PC-9 (cell line): ENCODE data around the gene NRG2. TPM values are rescaled to one million over a fixed set of nuclear protein-coding genes. Genes with fewer than 3 reads are reported as not detected.

Experiments
- BruUV-seq: library from RNA; stranded (reverse); fragments of 400-500 nt; replicated peaks from 2 replicates; lab custom pipeline; 2021; lab: Mats Ljungman, UMichigan
- CTCF ChIA-PET: fragments of 300-600 bp; sonication (Branson Sonifier 250); formaldehyde crosslinking; loops from one replicate; lab custom pipeline; 2022; ENCODE audit warnings: antibody characterized with exemption; lab: Charles Lee
- POLR2A ChIA-PET: fragments of 300-600 bp; sonication (Branson Sonifier 250); formaldehyde crosslinking; loops from one replicate; lab custom pipeline; 2022; ENCODE audit warnings: antibody characterized with exemption; ENCODE audit not compliant: unreplicated experiment; lab: Charles Lee
- DNase-seq, 2 experiments: peaks; one replicate each; pipeline versions ENCODE4 v3.0.0 to v3.0.0-alpha.2; 2015 to 2022; ENCODE audit warnings: mixed read lengths in 1 of 2
- H2AFZ ChIP-seq: fragments of 200-600 bp; sonication (generic); 2 replicates; pipeline ENCODE4 v1.8.1; 2017; ENCODE audit warnings: antibody characterized with exemption
- H3F3A ChIP-seq: fragments of 200-600 bp; sonication (generic); 2 replicates; pipeline ENCODE4 v1.8.1; 2017; ENCODE audit warnings: antibody characterized with exemption, mild to moderate bottlenecking, low read depth; ENCODE audit not compliant: insufficient read depth
- H3K27ac ChIP-seq: fragments of 200-600 bp; sonication (generic); 2 replicates; pipeline ENCODE4 v1.6.1; 2016; ENCODE audit warnings: mixed run types
- H3K27me3 ChIP-seq: fragments of 200-600 bp; sonication (generic); 2 replicates; pipeline ENCODE4 v1.6.1; 2016; ENCODE audit warnings: low read depth, mixed run types; ENCODE audit not compliant: insufficient read depth
- H3K36me3 ChIP-seq: fragments of 200-600 bp; sonication (generic); 2 replicates; pipeline ENCODE4 v1.6.1; 2016; ENCODE audit warnings: low read depth, mixed run types
- H3K4me1 ChIP-seq: fragments of 200-600 bp; sonication (generic); replicated peaks from 2 replicates; pipeline ENCODE4 v1.6.1; 2016; ENCODE audit warnings: mixed run types; ENCODE audit not compliant: insufficient read depth
- H3K4me2 ChIP-seq: fragments of 200-600 bp; sonication (generic); 2 replicates; pipeline ENCODE4 v1.6.1; 2017; ENCODE audit warnings: mixed run types
- H3K4me3 ChIP-seq: fragments of 200-600 bp; sonication (generic); 2 replicates; pipeline ENCODE4 v1.6.1; 2016; ENCODE audit warnings: mixed run types
- H3K79me2 ChIP-seq: fragments of 200-600 bp; sonication (generic); 2 replicates; pipeline ENCODE4 v1.6.1; 2017; ENCODE audit warnings: low read depth, mixed run types
- H3K9me2 ChIP-seq: fragments of 200-600 bp; sonication (generic); 2 replicates; pipeline ENCODE4 v1.8.1; 2017; ENCODE audit warnings: mild to moderate bottlenecking; ENCODE audit not compliant: insufficient read depth
- H3K9me3 ChIP-seq: fragments of 200-600 bp; sonication (generic); 2 replicates; pipeline ENCODE4 v1.8.1; 2016; ENCODE audit warnings: low read depth; ENCODE audit not compliant: insufficient read depth
- H4K20me1 ChIP-seq: fragments of 200-600 bp; sonication (generic); 2 replicates; pipeline ENCODE4 v1.8.1; 2017; ENCODE audit not compliant: insufficient read depth
- CTCF ChIP-seq: fragments of 200-600 bp; sonication (generic); conservative IDR thresholded peaks from 2 replicates; pipeline ENCODE4 v1.6.1; 2017; ENCODE audit warnings: mixed run types, antibody characterized with exemption, mild to moderate bottlenecking, moderate library complexity
- EZH2 ChIP-seq: fragments of 200-600 bp; sonication (generic); IDR thresholded peaks from 2 replicates; pipeline ENCODE4 v1.8.0; 2017; ENCODE audit warnings: antibody characterized with exemption, low read depth
- intact Hi-C: fragments of 100-400 bp; cut with micrococcal nuclease; formaldehyde crosslinking; loops from one replicate; pipeline ENCODE4 v1.10.0; 2022; ENCODE audit not compliant: unreplicated experiment
- total RNA-seq: library from RNA; stranded (reverse); gene quantifications from 2 replicates; pipeline ENCODE4 v1.2.3, GENCODE V29; 2021

Gene NRG2
- total RNA-seq, 1 experiment from 2014 or later: not detected

- peaks cover 28% of the 10 kb centered on the region for H3K4me1 ChIP-seq
- H3K36me3 ChIP-seq: no peaks in the 10 kb centered on the region
- CTCF ChIA-PET: interaction anchor here (0.6 kb wide), 1 partner anchor 300 kb away, joined by 3 read pairs; no protein-coding TSS in a partner anchor
- DNase-seq: no peak
- TF ChIP-seq CTCF (no peak), EZH2 (no peak)
- H2AFZ ChIP-seq: no peak overlapping the region
- intact Hi-C loops: no loop called here
- H3F3A ChIP-seq: peaks cover 26% of the 10 kb centered on the region
- peak overlapping the region; percentile 90; the same call in 1 of the 2 replicates for H3K4me2 ChIP-seq
- POLR2A ChIA-PET: no interaction called here
- H3K4me3 ChIP-seq: no peak overlapping the region
- no peaks in the 10 kb centered on the region for H4K20me1 ChIP-seq
- no peaks in the 10 kb centered on the region for H3K9me3 ChIP-seq
- no peak overlapping the region for H3K27ac ChIP-seq
- H3K79me2 ChIP-seq: no peaks in the 10 kb centered on the region
- BruUV-seq: no TSS peak
- H3K9me2 ChIP-seq: no peaks in the 10 kb centered on the region
- H3K27me3 ChIP-seq: peaks cover 13% of the 10 kb centered on the region; the same call in 1 of the 2 replicates
Measured at GRCh38 chr5:140044041-140044440, 942 bp upstream of the NRG2 start.

- no peak for DNase-seq
- H4K20me1 ChIP-seq: no peaks in the 10 kb centered on the region
- H3K4me2 ChIP-seq: peak overlapping the region; percentile 90
- no TSS peak for BruUV-seq
- ChIA-PET POLR2A (no interaction called here), CTCF (interaction anchor here (0.6 kb wide), 1 partner anchor 299 kb away, joined by 3 read pairs; no protein-coding TSS in a partner anchor)
- TF ChIP-seq CTCF (0 out of 2 replicates have a peak, but pooled peaks have one; percentile 2), EZH2 (no peak)
- peak overlapping the region; percentile 74 for H3K4me3 ChIP-seq
- H3K9me2 ChIP-seq: no peaks in the 10 kb centered on the region
- H3F3A ChIP-seq: peaks cover 26% of the 10 kb centered on the region
- intact Hi-C loops: no loop called here
- peaks cover 33% of the 10 kb centered on the region for H3K4me1 ChIP-seq
- H3K36me3 ChIP-seq: no peaks in the 10 kb centered on the region
- H2AFZ ChIP-seq: peak overlapping the region; percentile 92
- H3K79me2 ChIP-seq: no peaks in the 10 kb centered on the region
- H3K27me3 ChIP-seq: peaks cover 13% of the 10 kb centered on the region; the same call in 1 of the 2 replicates
- H3K9me3 ChIP-seq: no peaks in the 10 kb centered on the region
- H3K27ac ChIP-seq: no peak overlapping the region
Measured at GRCh38 chr5:140043508-140043872, 391 bp upstream of the NRG2 start.

DNA sequence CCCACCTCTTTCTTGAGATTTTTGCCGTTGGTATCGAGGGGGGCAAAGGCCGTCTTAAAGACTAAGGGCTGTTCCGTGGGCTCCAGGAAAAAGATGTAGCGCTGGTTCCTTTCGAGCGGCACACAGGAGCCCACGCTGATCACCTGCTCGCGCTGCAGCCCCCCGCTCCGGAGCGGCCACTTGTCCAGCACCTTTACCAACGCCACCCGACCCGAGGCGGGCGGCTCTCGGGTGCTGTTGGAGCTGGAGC, 781 bp downstream of the NRG2 start:
- no peak for DNase-seq
- Histone ChIP-seq H3K9me2 (no peaks in the 10 kb centered on the region), H3K4me2 (peak overlapping the region; percentile 90), H3F3A (peaks cover 26% of the 10 kb centered on the region), H2AFZ (peak overlapping the region; percentile 92), H3K36me3 (no peaks in the 10 kb centered on the region), H3K9me3 (no peaks in the 10 kb centered on the region), H3K4me3 (peak overlapping the region; percentile 74), H3K4me1 (peaks cover 35% of the 10 kb centered on the region), H3K27ac (no peak overlapping the region), H3K27me3 (peaks cover 13% of the 10 kb centered on the region; the same call in 1 of the 2 replicates), H4K20me1 (no peaks in the 10 kb centered on the region), H3K79me2 (no peaks in the 10 kb centered on the region)
- ChIA-PET CTCF (no interaction called here), POLR2A (no interaction called here)
- TF ChIP-seq EZH2: no peak
- TF ChIP-seq CTCF: no peak
- no TSS peak for BruUV-seq
- intact Hi-C loops: no loop called here
